ENCODE measurements around the gene LRRC8C. TPM values are rescaled to one million over a fixed set of nuclear protein-coding genes. Genes with fewer than 3 reads are reported as not detected.

Gene LRRC8C
- total RNA-seq, 1 donor: 2.2 TPM

- Histone ChIP-seq H3K79me2 (ENCODE audit: insufficient read depth, low read length) (no peaks in the 10 kb centered on the region), H3K27me3 (ENCODE audit: insufficient read depth, low read length) (no peaks in the 10 kb centered on the region), H3K36me3 (ENCODE audit: insufficient read depth, low read length) (no peaks in the 10 kb centered on the region), H4K20me1 (ENCODE audit: insufficient read depth, low read length) (no peaks in the 10 kb centered on the region), H2AFZ (ENCODE audit: low read length) (no peak overlapping the region), H3K4me3 (ENCODE audit: insufficient read depth, low read length) (no peak overlapping the region), H3K27ac (ENCODE audit: low read depth, low read length) (no peak overlapping the region), H3K4me2 (ENCODE audit: insufficient read depth, low read length) (peak overlapping the region; percentile 30), H3K9me3 (ENCODE audit: low read depth, low read length) (no peaks in the 10 kb centered on the region), H3K4me1 (ENCODE audit: insufficient read depth, low read length) (peaks cover 24% of the 10 kb centered on the region)
- no peak for DNase-seq (ENCODE audit: insufficient read length, low spot score, missing footprints)
- TF ChIP-seq CTCF (IDR thresholded peaks at IDR 0.05; ENCODE audit: extremely low read depth, low read depth, low read length): no peak
Observed at GRCh38 chr1:89728381-89728780, 95.5 kb downstream of the LRRC8C start.

- Histone ChIP-seq H3K27ac (ENCODE audit: low read depth, low read length) (no peak overlapping the region), H3K36me3 (ENCODE audit: insufficient read depth, low read length) (no peaks in the 10 kb centered on the region), H3K4me3 (ENCODE audit: insufficient read depth, low read length) (no peak overlapping the region), H3K4me1 (ENCODE audit: insufficient read depth, low read length) (peaks cover 4% of the 10 kb centered on the region), H3K9me3 (ENCODE audit: low read depth, low read length) (no peaks in the 10 kb centered on the region), H3K27me3 (ENCODE audit: insufficient read depth, low read length) (no peaks in the 10 kb centered on the region), H4K20me1 (ENCODE audit: insufficient read depth, low read length) (no peaks in the 10 kb centered on the region), H3K4me2 (ENCODE audit: insufficient read depth, low read length) (no peak overlapping the region), H2AFZ (ENCODE audit: low read length) (no peak overlapping the region), H3K79me2 (ENCODE audit: insufficient read depth, low read length) (no peaks in the 10 kb centered on the region)
- TF ChIP-seq CTCF (IDR thresholded peaks at IDR 0.05; ENCODE audit: extremely low read depth, low read depth, low read length): no peak
- DNase-seq (ENCODE audit: insufficient read length, low spot score, missing footprints): no peak
Observed at GRCh38 chr1:89732206-89732605, 99.3 kb downstream of the LRRC8C start.

GRCh38 chr1:89732643-89733222 is 99.8 kb downstream of the LRRC8C start:
- H3K36me3 ChIP-seq (ENCODE audit: insufficient read depth, low read length): no peaks in the 10 kb centered on the region
- no peak overlapping the region for H3K4me2 ChIP-seq (ENCODE audit: insufficient read depth, low read length)
- DNase-seq (ENCODE audit: insufficient read length, low spot score, missing footprints): no peak
- H3K79me2 ChIP-seq (ENCODE audit: insufficient read depth, low read length): no peaks in the 10 kb centered on the region
- TF ChIP-seq CTCF (IDR thresholded peaks at IDR 0.05; ENCODE audit: extremely low read depth, low read depth, low read length): no peak
- peaks cover 4% of the 10 kb centered on the region for H3K4me1 ChIP-seq (ENCODE audit: insufficient read depth, low read length)
- no peak overlapping the region for H2AFZ ChIP-seq (ENCODE audit: low read length)
- no peak overlapping the region for H3K4me3 ChIP-seq (ENCODE audit: insufficient read depth, low read length)
- no peaks in the 10 kb centered on the region for H3K9me3 ChIP-seq (ENCODE audit: low read depth, low read length)
- no peaks in the 10 kb centered on the region for H3K27me3 ChIP-seq (ENCODE audit: insufficient read depth, low read length)
- no peaks in the 10 kb centered on the region for H4K20me1 ChIP-seq (ENCODE audit: insufficient read depth, low read length)
- H3K27ac ChIP-seq (ENCODE audit: low read depth, low read length): no peak overlapping the region

GRCh38 chr1:89733748-89734147 is 100.8 kb downstream of the LRRC8C start:
- H3K27me3 ChIP-seq (ENCODE audit: insufficient read depth, low read length): no peaks in the 10 kb centered on the region
- no peaks in the 10 kb centered on the region for H3K36me3 ChIP-seq (ENCODE audit: insufficient read depth, low read length)
- H4K20me1 ChIP-seq (ENCODE audit: insufficient read depth, low read length): no peaks in the 10 kb centered on the region
- no peak for TF ChIP-seq CTCF (IDR thresholded peaks at IDR 0.05; ENCODE audit: extremely low read depth, low read depth, low read length)
- no peak overlapping the region for H3K4me3 ChIP-seq (ENCODE audit: insufficient read depth, low read length)
- no peaks in the 10 kb centered on the region for H3K79me2 ChIP-seq (ENCODE audit: insufficient read depth, low read length)
- no peaks in the 10 kb centered on the region for H3K9me3 ChIP-seq (ENCODE audit: low read depth, low read length)
- H3K27ac ChIP-seq (ENCODE audit: low read depth, low read length): no peak overlapping the region
- H3K4me2 ChIP-seq (ENCODE audit: insufficient read depth, low read length): no peak overlapping the region
- no peak overlapping the region for H2AFZ ChIP-seq (ENCODE audit: low read length)
- peaks cover under 1% of the 10 kb centered on the region for H3K4me1 ChIP-seq (ENCODE audit: insufficient read depth, low read length)
- no peak for DNase-seq (ENCODE audit: insufficient read length, low spot score, missing footprints)

Data from osteoblast (primary cell).